Spleen (tissue), 7 donors: Measurements from ENCODE around the gene MAS1L.

Experiments used
- CTCF ChIP-seq, 11 experiments: fragments of 200-600 bp in 7 of 11; fragments of 450-650 bp in 4 of 11; sonication (generic) in 4 of 11; IDR thresholded peaks in 8 of 11; conservative IDR thresholded peaks in 3 of 11; 1 replicate in 7 of 11; 2 replicates in 4 of 11; pipeline versions ENCODE4 v1.4.0 to v1.8.0; 2016 to 2021; ENCODE audit warnings: antibody characterized with exemption in 11 of 11, inconsistent platforms in 4 of 11, mild to moderate bottlenecking in 1 of 11
- POLR2A ChIP-seq, 3 donors: fragments of 450-650 bp; IDR thresholded peaks; one replicate each; pipeline ENCODE4 v1.5.1; 2017; ENCODE audit warnings: antibody characterized with exemption in 3 of 3, mild to moderate bottlenecking in 1 of 3
- POLR2AphosphoS5 ChIP-seq, 3 donors: sonication (generic); formaldehyde crosslinking; IDR thresholded peaks; one replicate each; pipeline ENCODE4 v1.5.1; 2017; ENCODE audit warnings: antibody characterized with exemption in 3 of 3
- donor health status: DM: no; HTN: no; CAD: no; lungs with moderate emphysema.
- donor health status: DM: no; HTN: no; CAD: no.
- donor health status: DM: no; HTN: no; CAD: no.

DNA sequence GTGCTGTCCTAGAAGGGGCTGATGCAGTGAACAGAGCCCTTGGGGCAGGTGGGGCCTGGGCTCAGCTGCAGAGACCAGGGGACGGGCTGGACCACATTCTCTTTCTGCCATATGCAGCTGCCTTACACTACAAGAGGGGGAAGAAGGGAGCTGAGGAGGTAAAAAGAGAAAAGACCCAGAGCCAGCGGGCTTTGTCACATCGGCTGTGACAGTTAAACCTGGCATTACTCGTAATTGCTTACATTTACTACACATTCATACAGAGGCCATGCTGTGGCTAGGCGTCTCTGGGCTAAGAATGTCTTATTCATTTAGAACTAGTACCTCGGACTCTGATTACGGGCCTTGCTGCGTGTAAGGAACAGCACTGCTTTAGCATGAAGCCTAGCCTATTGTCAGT, 12.8 kb upstream of the MAS1L start:
- TF ChIP-seq POLR2AphosphoS5 (IDR thresholded peaks at IDR 0.05): no peak
- TF ChIP-seq CTCF (IDR thresholded peaks at IDR 0.05 in 8 of 11, conservative IDR thresholded peaks at IDR 0.05 in 3 of 11): no peak
- no peak for TF ChIP-seq POLR2A (IDR thresholded peaks at IDR 0.05)
